ENCODE data around the gene PPP2R5C. TPM values are rescaled to one million over a fixed set of nuclear protein-coding genes. Genes with fewer than 3 reads are reported as not detected.

Gene PPP2R5C
- total and polyA plus RNA-seq, 9 of the 15 experiments (the other 6 are each of a cell fraction or from before 2014, with no cell fraction given), result 284 to 617 (median 395) TPM

- TF ChIP-seq E2F6 (IDR thresholded peaks at IDR 0.05; ENCODE audit: borderline replicate concordance in 1 of 2, extremely low read depth in 1 of 2, insufficient read depth in 1 of 2, insufficient read length in 1 of 2, low read depth in 1 of 2, low read length in 1 of 2, poor library complexity in 1 of 2, severe bottlenecking in 1 of 2) (peak in 1 of 2 experiments; percentile 72), ZNF584 (CRISPR knock-in tag; IDR thresholded peaks at IDR 0.05; ENCODE audit: low read depth) (no peak), POLR3A (IDR thresholded peaks at IDR 0.05; ENCODE audit: borderline replicate concordance, extremely low read depth, insufficient read depth, insufficient read length) (no peak), SMARCB1 (IDR thresholded peaks at IDR 0.05; ENCODE audit: insufficient read length, low read depth) (no peak), TCF3 (CRISPR knock-in tag; IDR thresholded peaks at IDR 0.05) (peak; percentile 10; the same call in 1 of the 2 replicates), MEF2D (tag; conservative IDR thresholded peaks at IDR 0.05; ENCODE audit: low read depth) (peak; percentile 96), ZBED1 (IDR thresholded peaks at IDR 0.05) (no peak), XRCC5 (IDR thresholded peaks at IDR 0.05; ENCODE audit: low read depth, low read length) (no peak), BRD9 (IDR thresholded peaks at IDR 0.05; ENCODE audit: low read depth, partially characterized antibody) (no peak), ZBTB12 (CRISPR knock-in tag; IDR thresholded peaks at IDR 0.05) (0 out of 2 replicates have a peak, but pooled peaks have one; percentile 28), ZBTB40 (IDR thresholded peaks at IDR 0.05) (0 out of 2 replicates have a peak, but pooled peaks have one; percentile 32), ZBTB40 (CRISPR knock-in tag; IDR thresholded peaks at IDR 0.05) (no peak), BRF2 (IDR thresholded peaks at IDR 0.05; ENCODE audit: borderline replicate concordance, insufficient read depth, insufficient read length) (no peak), THRAP3 (IDR thresholded peaks at IDR 0.05; ENCODE audit: borderline replicate concordance) (no peak), EP400 (IDR thresholded peaks at IDR 0.05) (0 out of 2 replicates have a peak, but pooled peaks have one; percentile 25)
Observed at GRCh38 chr14:101927859-101928258, 166.3 kb downstream of the PPP2R5C start (continued).
